ENCODE data around the gene SLC25A14.

GRCh38 chrX:130300010-130300282 is 39.8 kb upstream of the SLC25A14 start:
- TF ChIP-seq CTCF (conservative IDR thresholded peaks at IDR 0.05; ENCODE audit: low read depth in 2 of 2) (no peak), EZH2 (IDR thresholded peaks at IDR 0.05; ENCODE audit: low read depth, unreplicated experiment) (no peak), NANOG (IDR thresholded peaks at IDR 0.05; ENCODE audit: borderline replicate concordance) (no peak), ETS1 (IDR thresholded peaks at IDR 0.05) (no peak), POLR2AphosphoS5 (IDR thresholded peaks at IDR 0.05; ENCODE audit: low read depth) (no peak), EZH2phosphoT487 (IDR thresholded peaks at IDR 0.05; ENCODE audit: unreplicated experiment) (no peak), JUNB (IDR thresholded peaks at IDR 0.05; ENCODE audit: unreplicated experiment) (no peak), CREB1 (CRISPR knock-in tag; IDR thresholded peaks at IDR 0.05; ENCODE audit: low read depth) (no peak), ZNF114 (CRISPR knock-in tag; IDR thresholded peaks at IDR 0.05) (no peak), REST (IDR thresholded peaks at IDR 0.05; ENCODE audit: unreplicated experiment) (no peak), ZNF331 (CRISPR knock-in tag; IDR thresholded peaks at IDR 0.05; ENCODE audit: low read depth) (no peak)

Measured in GM23338 (cell line).